GM18861 (cell line): Measurements from ENCODE around the gene MARVELD1.

ENCODE experiments used
- ATAC-seq: cut with Tn5 transposase; IDR thresholded peaks from one replicate; pipeline ENCODE4 v1.9.1; 2021; ENCODE audit not compliant: unreplicated experiment

MARVELD1 gene

DNA sequence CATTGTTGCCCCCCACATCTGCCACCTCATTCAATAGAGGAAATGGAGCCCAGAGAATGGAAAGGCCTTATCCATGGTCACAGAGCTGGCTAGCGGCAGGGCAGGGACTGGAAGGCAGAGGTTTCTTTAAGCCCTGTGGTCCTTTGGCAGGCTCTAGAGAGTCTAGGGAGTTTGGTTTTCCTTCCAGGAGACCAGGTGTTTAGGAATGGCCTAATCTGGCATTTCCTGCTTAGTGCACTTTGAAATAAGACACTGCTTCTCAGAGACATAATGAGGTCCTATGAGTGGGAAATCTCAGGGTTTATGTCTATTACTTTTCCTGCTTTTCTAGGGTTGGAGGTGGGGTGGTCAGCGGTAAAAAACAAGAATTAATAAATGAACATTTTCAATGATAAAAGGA lies 6.1 kb downstream of the MARVELD1 start:
- ATAC-seq: no peak

DNA sequence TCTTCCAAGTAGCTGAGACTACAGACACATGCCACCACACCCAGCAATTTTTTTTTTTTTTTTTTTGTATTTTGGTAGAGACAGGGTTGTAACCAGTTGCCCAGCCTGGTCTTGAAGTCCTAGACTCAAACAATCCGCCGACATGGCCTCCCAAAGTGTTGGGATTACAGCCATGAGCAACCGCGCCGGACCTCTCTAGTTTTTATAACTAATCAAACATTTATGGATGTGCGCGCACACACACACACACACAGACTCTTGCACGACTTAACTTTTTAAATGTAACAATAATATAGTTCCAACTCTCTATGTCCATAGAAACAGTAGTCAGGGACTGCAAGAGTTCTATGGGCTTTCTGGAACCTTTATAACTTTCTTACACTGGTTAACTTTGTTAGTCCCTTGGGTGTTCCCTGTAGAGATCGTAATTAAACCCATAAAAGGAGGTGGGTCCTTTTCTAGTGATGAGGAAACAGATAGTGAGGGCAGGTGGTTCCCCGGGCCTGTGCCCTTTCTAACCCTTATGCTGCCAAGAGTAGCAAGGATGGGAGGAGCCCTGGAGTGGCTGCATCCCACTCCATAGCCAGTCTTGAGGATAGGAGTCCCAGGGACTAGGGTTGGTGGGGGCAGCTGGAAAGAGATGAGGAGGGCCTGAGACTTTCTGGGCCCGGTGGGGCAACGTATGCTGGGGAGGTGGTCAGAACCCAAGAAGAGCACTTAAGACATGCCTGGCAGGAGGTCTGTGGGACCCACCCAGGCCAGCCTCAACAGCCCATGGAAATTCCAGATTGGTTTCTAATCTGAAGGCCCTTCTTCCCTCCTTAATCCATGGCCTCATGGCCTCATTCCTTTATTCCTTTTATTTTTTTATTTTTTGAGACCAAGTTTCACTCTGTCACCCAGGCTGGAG lies 8.6 kb downstream of the MARVELD1 start:
- ATAC-seq: no peak

DNA sequence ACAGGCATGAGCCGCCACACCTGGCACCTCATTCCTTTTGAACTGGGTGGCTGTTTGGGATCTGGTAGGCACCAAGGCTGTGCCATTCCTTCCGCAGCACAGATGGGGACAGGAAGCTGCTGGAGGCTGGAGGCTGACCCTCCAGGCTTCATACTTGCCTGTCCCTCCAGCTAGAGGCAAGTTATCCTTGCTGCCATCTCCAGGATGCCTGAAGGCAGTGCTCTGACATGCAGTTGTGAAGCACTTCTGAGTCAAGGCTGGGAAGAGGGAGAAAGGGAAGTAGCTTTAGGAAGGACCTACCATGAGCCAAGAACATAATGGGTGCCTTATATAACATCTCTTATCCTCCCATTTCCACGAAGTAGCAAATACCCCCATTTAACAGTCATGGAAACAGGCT lies 9.5 kb downstream of the MARVELD1 start:
- ATAC-seq: no peak

DNA sequence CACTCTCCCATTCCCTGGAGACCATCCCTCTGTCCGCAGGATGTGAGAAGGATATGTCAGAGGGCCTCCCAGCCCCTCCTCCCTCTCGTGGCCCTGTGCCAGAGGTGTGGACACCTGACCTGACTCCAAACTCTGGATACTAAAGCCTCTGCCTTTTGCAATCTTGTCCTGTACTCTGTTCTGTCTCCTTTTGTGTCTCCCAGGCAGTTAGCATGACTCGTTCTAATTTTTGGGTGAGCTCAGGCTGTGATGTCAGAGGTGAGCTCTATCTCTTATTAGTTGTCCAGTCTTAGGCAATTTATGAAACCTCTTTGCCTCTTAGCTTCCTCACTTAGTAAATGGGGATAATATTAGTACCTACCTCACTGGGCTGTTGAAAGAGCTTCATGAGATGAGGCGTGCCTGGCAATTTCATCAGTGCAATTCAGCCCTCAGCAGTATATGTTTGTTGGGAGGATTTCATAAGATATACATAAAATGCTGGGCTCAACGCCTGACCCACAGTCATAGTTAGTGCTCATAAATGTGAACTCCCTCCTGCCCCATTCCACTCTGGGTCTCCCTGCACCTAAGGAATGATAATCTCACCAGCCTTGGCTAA lies 10.9 kb downstream of the MARVELD1 start:
- ATAC-seq: no peak

DNA sequence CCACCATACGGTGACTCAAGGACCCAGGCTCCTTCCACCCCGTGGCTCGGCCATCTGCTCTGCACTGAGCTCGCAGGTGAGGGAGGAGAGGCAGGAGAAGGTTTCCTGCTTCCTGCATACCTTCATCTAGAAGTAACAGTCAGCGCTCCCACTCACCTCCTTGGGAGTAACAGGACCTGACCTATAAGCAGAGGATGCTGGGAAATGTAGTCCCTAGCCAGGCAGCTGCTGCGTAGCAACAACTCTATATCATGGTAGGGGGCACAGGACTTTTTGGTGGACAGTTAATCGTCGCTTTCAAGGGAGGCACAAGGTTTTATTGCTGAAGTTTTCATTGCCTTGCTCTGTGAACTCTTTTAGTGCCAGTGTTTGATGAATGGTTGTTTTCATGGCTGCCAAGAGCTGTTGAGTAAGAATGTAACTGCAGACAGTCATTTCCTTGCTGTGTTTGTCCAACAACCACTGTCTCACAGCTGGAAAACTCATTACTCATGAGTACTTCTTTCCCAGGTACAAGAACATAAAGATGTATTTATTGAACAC lies 13.2 kb downstream of the MARVELD1 start:
- no peak for ATAC-seq

DNA sequence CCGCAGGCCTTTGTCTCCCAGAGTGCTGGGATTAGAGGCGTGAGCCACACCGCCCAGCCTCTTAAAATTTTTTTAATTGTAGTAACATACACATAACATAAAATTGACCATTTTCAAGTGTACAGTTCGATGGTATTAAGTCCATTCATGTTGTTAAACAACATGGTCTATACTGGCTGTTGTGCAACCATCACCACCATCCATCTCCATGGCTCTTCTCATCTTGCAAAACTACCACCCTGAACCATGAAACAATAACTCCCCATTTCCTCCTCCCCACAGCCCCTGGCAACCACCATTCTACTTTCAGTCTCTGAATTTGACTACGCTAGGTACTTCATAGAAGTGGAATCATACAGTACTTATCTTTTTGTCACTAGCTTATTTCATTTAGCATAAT lies 15.5 kb downstream of the MARVELD1 start:
- no peak for ATAC-seq

DNA sequence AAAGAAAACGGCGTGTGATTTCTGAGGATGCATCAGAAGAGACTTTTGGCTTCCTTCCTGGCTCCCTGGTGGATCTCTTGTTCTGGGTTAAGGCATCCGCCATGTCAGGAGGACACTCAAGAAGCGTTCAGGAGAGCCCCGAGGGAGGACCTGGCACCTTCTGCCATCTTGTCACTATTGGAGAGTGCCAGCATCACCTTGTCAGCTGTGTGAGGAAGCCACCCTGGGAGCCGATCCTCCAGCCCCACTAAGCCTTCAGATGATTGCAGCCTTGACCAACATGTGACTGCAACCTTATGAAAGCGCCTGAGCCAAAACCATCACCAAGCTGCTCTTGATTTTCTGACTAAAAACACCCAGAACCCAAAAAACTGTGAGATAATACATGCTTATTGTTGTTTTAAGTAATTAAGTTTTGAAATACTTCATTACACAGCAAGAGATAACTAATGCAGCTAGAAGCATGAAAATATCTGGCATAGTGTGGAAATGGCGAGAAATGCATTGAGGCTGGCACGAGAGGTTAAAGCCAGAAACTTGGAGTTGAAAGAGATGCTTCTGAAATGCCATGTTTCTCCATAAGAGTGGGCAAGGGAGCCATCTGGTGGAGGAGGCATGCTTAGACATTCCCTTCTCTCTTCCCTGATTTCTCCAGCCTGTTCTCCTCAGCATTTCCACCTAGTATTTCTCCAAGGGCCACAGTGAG lies 18.0 kb downstream of the MARVELD1 start:
- no peak for ATAC-seq

DNA sequence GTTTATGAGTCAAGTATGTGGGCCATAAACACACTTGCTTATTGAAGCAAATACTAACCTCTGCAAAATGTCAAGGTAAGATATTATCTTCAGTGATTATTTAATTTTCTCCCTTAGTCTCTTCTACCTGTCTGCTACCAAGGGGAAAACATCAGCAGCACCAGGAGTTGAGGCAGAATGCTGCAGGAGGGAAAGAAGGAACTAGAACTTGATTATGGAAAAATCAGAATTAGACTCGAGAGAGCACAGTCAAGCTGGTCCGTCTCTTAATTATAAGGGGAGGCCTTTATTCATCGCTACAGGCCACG lies 18.5 kb downstream of the MARVELD1 start:
- no peak for ATAC-seq

DNA sequence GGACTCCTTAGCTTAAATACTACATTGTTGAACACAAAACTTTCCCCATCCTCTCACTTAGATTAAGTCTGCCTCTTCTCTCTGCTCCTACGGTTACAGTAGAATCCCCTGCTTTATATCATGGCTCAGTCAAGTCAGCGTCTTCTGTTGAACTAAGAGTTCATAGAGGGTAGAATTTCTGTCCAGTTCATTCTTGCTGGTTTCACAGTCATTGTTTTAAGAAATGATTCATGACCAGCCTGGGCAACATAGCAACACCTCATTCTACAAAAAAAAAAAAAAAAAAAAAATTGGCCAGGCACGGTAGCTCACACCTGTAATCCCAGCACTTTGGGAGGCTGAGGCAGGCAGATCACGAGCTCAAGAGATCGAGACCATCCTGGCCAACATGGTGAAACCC lies 19.7 kb downstream of the MARVELD1 start:
- no peak for ATAC-seq

DNA sequence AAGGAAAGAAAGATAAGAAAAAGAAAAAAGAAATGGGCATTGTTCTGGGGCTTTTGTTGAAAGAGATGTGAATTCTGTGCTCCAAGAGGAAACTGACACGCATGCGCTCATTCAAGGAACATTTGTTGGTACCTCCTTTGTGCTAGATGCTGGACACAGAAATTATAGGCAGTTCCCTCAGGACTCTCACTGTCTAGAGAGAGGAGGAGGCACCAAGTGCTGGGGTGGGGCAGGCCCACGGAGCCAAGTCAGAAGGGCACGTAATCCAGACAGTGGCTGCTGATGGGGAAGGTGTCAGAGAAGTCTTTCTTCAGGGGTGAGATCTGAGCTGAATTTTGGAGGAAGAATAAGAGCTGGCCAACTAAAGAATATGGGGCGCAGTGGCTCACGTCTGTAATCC lies 20.5 kb downstream of the MARVELD1 start:
- ATAC-seq: no peak

DNA sequence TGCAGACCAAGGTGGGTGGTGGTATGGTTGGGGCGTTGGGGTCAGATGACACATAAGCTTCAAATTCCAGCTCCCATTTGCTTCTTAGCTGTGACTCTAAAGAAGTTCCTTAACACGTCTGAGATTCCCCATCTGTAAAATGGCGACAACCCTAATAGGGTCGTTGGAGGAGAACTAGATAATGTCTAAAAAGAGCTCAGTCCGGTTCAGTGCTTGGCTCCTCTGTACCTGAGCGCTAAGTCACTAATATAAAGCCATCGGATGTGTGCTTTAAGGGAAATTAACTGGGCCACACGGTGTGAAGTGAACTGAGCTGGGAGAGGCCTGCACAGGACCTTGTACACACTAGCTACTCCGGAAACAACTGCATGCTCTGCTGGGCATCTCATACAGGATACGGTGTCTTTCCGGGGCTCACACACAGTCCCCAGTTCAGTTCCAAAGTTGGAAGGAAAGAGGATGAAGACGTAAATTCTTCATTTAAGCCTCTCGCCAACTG lies 22.9 kb downstream of the MARVELD1 start:
- ATAC-seq: no peak

DNA sequence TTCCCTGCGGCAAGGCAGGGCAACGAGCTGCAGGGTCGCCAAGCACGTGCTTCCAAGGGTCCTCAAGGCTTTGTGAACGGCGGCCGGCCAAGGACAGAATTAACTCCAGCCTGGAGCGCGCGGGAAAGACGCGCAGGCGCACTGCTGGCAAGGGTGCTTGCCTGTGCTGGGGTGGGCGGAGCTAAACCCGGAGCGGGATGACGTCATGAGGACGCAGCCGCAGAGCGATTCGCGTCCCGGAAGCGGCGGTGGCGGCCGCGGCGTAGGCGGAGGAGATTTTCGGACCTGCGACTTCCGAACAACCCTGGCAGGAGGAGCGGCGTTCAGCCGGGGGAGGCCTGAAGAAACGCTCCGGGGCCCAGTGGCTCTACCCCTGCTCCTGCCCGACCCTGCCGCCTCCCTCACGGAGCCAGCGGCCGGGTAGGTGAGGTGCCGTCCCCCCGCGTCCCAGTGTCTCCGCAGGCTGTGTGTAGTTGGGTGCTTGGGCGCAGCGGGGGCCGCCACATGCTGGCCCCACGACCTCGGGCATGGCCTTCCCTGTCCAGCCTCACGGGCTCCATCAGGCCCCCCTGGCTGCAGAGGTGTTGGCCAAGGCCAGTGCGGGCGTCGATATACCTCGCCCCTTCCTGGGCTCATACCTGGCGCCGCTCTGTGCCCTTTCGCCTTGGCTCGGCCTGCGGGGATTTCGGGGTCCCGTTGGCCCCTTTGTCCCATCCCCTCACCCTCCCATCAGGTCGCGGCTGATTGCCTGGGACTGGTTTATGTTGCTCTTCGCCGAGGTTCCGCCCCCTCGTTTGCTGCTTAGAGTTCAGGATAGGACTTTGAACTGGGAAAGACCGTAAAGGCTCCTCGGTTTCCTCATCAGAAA lies 23.6 kb downstream of the MARVELD1 start, which contains the start of gene ZFYVE27:
TSS of gene ZFYVE27 (plus strand) at position 227 of the 868 bp plus-strand sequence. CDS start 1,350 bp downstream, outside the sequence.
- peak; percentile 82 for ATAC-seq

DNA sequence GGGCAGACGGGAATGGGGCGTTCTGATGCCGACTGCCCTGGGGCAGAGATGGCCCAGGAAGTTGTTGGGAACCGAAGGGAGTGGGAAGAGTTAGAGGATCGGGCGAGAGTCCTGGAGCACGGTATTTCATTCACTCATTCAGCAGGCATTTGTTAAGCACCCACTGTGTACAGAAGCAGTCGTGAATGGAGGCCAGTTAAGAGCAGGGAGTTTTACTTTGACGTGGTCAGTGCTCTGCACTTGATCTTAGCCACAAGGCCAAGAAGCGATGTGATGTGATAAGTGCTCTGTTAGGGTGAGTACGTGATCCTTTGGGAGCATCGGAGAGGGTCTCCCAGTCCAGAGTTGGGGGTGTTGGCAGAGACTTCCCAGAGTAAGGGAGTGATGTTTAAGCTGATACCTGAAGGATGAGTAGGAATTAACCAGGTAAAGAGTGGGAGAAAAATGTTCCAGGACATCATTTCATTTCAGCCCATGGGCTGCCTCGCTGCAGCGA lies 24.3 kb downstream of the MARVELD1 start:
- ATAC-seq: peak; percentile 12

DNA sequence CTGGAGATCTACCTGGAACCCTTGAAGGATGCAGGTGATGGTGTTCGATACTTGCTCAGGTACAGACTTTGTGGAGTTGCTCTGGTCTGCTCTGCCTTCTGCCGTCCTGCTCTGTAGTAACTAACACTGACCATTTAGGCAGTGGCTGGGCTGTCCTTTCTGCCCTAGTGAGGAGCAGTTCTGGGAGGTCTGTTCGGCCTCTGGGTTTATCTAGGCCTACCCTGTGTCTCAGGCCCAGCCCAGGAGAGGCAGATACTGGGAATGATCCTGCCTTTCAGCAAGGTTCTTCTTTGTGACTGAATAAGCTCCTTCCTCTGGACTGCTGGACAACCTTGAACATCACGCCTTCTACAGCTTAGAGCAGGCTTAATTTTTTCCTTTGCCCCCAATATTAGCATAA lies 25.1 kb downstream of the MARVELD1 start:
- no peak for ATAC-seq

DNA sequence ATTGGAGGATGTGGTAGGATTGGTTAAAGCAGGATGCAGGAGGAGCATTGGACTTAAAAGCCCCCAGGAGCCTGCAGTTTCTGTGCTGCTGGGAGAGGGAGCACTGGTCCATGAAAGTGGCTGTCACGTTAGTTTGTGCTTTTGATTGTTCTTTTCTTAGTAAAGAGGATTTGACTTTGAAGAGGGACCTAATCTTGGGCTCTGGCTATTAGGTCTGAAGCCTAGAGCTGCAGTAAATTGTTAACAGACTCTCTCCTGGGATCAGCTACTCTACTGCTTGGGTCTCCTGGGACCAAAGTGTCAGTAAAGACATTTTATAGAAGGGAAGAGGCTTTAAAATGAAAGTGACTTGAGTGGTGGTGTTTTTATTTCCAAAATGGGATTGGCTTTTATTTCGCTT lies 27.1 kb downstream of the MARVELD1 start:
- ATAC-seq: no peak

DNA sequence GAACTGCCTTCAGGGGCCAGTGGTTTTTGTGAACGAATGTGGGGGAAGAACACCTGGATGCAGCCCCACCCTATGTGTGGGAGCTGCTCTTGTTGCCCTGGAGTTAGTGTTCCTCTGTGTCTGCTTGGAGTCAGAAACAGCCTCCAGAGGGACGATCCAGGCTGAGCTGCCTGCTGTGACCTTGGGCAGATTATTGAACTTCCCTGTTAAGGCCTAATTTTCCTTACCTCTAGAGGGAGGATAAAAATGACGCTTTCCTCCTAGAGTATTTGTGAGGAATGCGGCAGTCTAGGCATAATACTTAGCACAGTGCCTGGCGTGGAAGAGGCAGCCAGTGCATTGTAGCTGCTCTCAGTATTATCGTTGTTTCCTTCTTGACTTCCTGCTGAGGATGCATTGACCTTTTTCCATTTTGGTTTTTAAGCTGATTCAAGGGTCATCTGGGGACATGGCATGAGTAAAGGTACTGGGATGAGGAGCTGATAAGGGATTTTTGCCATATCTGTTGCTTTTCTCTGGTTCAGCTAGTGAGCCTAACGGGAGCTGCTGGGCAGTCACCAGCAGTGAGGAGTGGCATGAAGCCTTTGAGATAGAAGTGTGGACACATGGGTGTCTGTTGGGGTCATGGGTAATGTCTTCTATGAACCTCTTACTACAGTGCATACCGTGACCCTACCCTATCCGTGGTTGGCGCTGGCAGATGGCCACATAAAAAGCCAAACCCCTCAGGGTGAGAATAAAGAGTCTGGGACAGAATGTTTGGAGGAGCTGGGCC lies 29.8 kb downstream of the MARVELD1 start:
- no peak for ATAC-seq

DNA sequence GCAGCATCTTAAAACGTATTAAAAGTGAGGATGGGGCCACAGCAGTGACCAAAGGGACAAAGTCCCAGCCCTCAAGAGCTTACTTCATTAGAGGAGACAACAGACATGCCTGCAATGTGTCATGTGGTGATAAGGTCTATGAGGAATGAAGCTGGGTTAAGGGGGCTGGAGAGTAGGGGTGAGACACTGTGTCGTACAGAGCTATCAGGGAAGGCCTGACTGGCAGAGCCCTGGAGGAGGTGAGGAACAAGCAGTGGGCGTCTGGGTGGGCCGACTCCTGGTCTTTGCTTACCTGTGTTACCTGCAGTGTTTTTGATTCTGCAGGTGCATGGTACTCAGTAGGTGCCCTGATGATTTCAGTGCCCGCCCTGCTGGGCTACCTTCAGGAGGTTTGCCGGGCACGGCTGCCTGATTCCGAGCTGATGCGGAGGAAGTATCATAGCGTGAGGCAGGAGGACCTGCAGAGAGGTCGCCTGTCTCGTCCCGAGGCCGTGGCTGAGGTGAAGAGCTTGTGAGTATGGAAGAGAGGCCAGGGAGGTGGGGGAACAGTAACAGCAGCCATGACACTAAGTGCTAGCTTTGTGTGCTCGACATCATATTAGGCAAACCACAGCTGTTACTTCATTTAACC lies 31.0 kb downstream of the MARVELD1 start:
- no peak for ATAC-seq

DNA sequence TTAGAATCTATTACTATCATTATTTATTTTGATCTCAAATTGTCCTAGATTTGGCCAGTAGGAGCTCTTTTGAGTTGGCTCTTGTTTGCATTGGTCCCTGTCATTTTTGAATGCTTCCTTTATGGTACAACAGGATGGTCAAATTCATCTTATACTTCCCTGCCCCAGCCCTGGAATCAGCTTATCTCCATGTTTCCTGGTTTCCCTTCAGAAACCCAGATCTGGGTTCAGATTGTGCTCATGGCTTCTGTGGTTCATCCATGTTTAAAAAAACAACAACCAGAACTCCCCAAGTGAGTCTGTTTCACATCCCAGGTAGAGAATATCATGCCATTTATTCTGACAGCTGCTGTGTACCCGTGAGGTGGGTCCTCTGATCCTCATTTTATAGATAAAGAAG lies 34.0 kb downstream of the MARVELD1 start:
- no peak for ATAC-seq

DNA sequence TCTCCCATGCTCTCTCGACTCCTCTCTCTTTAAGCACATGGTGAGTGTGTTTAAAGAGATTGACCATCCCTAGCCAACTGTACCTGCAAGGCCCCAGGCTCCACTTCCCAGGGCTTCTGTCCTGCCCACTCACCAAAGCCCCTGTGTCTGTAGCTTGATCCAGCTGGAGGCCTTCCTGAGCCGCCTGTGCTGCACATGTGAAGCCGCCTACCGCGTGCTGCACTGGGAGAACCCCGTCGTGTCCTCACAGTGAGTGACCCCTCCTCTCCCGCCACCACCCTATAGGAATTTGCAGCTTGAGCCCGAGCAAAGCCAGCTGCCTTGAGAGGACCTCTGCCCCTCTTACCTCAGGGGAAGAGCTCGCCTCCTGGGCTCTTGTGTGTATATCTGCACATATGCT lies 34.6 kb downstream of the MARVELD1 start:
- ATAC-seq: no peak
